Psoas muscle (tissue), 8 donors: ENCODE results near the gene CNTNAP1. TPM values are rescaled to one million over a fixed set of nuclear protein-coding genes. Genes with fewer than 3 reads are reported as not detected.

Experiments used
- ATAC-seq, 4 donors: fragments of 200-7000 bp; cut with Tn5 transposase; one replicate each; pipeline ENCODE4 v1.9.1; 2020; ENCODE audit warnings: moderate library complexity in 3 of 4, mild to moderate bottlenecking in 2 of 4
- DNase-seq, 2 donors: peaks; one replicate each; pipeline ENCODE4 v3.0.0-alpha.2; 2020
- H3K27ac ChIP-seq: fragments of 200-600 bp; one replicate; pipeline ENCODE4 v1.8.0; 2022
- H3K27me3 ChIP-seq, 3 donors: fragments of 200-600 bp in 1 of 3; one replicate each; pipeline versions ENCODE4 v1.6.1 to v1.8.0; 2013 to 2022; ENCODE audit warnings: low read length in 2 of 3, mild to moderate bottlenecking in 2 of 3, moderate library complexity in 1 of 3; ENCODE audit not compliant: insufficient read depth in 3 of 3
- H3K36me3 ChIP-seq, 2 donors: fragments of 200-600 bp in 1 of 2; one replicate each; pipeline versions ENCODE4 v1.6.1 to v1.8.0; 2013 to 2022; ENCODE audit warnings: low read depth in 1 of 2, mild to moderate bottlenecking in 1 of 2, moderate library complexity in 1 of 2; ENCODE audit not compliant: insufficient read depth in 1 of 2
- H3K4me1 ChIP-seq: fragments of 200-600 bp; one replicate; pipeline ENCODE4 v1.8.0; 2022
- H3K4me3 ChIP-seq: fragments of 200-600 bp; one replicate; pipeline ENCODE4 v1.8.0; 2022; ENCODE audit warnings: mild to moderate bottlenecking
- H3K9me3 ChIP-seq: fragments of 200-600 bp; one replicate; pipeline ENCODE4 v1.8.0; 2022
- CTCF ChIP-seq: fragments of 200-600 bp; IDR thresholded peaks from one replicate; pipeline ENCODE4 v1.8.0; 2022; ENCODE audit warnings: antibody characterized with exemption
- WGBS, 3 donors: extraction: QIAGEN DNeasy Blood & Tissue Kit; methylation state at CpG; one replicate each; pipeline versions ENCODE4 v1.1.6 to v1.1.7; 2013; 5-methylcytosine and 5-hydroxymethylcytosine counted together
- intact Hi-C, 2 donors: fragments of 100-400 bp; cut with DNase I; formaldehyde crosslinking; loops; one replicate each; pipeline versions ENCODE4 v1.11.0 to v1.14.2; 2022
- polyA plus RNA-seq, 3 donors: library from polyadenylated mRNA; stranded (reverse); fragments of 200-250 nt; gene quantifications; one replicate each; pipeline ENCODE4 v1.2.3, GENCODE V29; 2013
- total RNA-seq, 4 donors: library from RNA; stranded (reverse); fragmentation: NEBNext Ultra II Directional in 2 of 4; extraction: Animal tissue kit (Norgen Biotek cat#: 25700) in 2 of 4; gene quantifications; one replicate each; pipeline versions ENCODE4 v1.2.1 to v1.2.4, GENCODE V29; 2021 to 2023
- donor health status: healthy with polysubstance abuse.
- donor health status: DM: no; HTN: no; CAD: no; lungs with moderate emphysema.
- donor health status: Bipolar disorder and iron deficiency.
- donor health status: healthy.
- donor health status: DM: yes; HTN: yes; CAD: no.
- donor health status: DM: no; HTN: no; CAD: no.
- donor health status: DM: no; HTN: no; CAD: no.
- donor health status: DM: yes; HTN: yes; CAD: no.

The CNTNAP1 gene
- total and polyA plus RNA-seq, 7 donors = 1.0 to 3.4 (median 2.0) TPM

DNA sequence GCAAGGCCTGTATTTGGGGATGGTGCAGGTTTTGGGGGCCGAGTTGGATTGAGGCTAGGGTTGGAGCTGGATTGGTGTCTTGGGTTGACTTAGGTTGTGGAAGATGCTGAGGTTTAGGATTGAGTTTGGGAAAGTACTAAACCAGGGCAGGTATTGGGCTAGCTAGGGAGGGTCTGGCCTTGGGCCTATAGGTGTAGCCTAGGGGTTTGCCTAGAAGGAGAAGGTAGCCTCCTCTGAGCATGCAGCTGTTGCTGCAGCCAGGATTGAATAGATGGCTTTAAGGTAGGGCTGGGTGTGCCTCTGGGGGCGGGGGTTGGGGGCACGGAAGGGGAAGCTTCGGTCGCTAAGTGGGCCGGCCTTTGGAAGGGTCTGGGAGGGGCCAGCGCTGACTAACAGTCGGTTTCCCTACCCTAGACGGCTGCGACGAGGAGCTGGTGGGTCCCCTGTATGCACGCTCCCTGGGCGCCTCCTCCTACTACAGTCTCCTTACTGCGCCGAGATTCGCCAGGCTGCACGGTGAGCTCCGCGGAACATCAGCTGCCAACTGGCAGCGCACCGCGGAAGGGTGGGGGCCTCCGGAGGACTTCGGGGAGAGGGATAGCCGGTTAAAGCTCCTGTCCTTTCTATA lies 1.2 kb downstream of the CNTNAP1 start:
- Histone ChIP-seq H3K4me1 (peaks cover 44% of the 10 kb centered on the region), H3K27me3 (no peaks in the 10 kb centered on the region), H3K36me3 (peaks cover 0 to 21% of the 10 kb centered on the region in 2 donors), H3K27ac (no peak overlapping the region), H3K9me3 (no peaks in the 10 kb centered on the region), H3K4me3 (peak overlapping the region; percentile 64)
- peak; percentile 13 to 60 (median 34) for ATAC-seq
- TF ChIP-seq CTCF = no peak
- intact Hi-C loops = no loop called here
- DNase-seq = peak in 1 of 2 donors; percentile 80
- WGBS, 3 donors = 2 to 15% (median 8%) methylated on average over 21 to 25 of the region's 25 CpGs

DNA sequence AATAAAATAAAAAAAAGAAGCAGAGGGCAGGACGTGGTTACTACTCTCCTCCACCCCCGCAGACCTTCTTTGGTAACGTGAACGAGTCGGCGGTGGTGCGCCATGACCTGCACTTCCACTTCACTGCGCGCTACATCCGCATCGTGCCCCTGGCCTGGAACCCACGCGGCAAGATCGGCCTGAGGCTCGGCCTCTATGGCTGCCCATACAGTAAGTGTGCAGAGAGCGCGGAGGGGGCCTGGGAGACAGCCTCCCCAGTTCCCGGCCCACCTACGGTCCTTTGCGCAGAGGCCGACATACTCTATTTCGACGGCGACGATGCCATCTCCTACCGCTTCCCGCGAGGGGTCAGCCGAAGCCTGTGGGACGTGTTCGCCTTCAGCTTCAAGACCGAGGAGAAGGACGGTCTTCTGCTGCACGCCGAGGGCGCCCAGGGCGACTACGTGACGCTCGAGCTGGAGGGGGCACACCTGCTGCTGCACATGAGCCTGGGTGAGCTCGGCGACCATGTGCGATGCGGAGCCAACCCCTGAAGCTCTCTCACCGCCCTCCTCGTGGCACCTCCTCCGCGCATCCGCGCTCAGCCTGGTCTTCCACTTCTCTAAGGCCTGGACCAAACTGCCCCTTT lies 2.7 kb downstream of the CNTNAP1 start:
- peaks cover 33% of the 10 kb centered on the region for H3K4me1 ChIP-seq
- H3K27me3 ChIP-seq = no peaks in the 10 kb centered on the region
- ATAC-seq = no peak
- no peak for DNase-seq
- TF ChIP-seq CTCF = no peak
- 80 to 86% (median 85%) methylated on average over 50 of the region's 50 CpGs for WGBS, 3 donors
- no peak overlapping the region for H3K27ac ChIP-seq
- intact Hi-C loops = no loop called here
- no peak overlapping the region for H3K4me3 ChIP-seq
- no peaks in the 10 kb centered on the region for H3K9me3 ChIP-seq
- H3K36me3 ChIP-seq = peaks cover 0 to 25% of the 10 kb centered on the region in 2 donors

DNA sequence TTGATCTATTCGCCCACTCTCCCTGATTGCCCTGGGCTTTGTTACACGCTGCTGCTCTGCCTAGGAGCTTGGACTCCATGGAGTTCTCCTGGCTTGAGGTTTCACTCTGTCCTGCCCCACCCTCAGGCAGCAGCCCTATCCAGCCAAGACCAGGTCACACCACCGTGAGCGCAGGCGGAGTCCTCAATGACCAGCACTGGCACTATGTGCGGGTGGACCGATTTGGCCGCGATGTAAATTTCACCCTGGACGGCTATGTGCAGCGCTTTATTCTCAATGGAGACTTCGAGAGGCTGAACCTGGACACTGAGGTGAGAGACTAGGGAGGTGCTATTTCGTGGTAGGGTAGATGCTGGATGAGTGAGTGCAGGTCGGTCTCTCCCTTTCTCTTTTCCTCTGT lies 3.5 kb downstream of the CNTNAP1 start:
- peaks cover 0 to 29% of the 10 kb centered on the region in 2 donors for H3K36me3 ChIP-seq
- H3K9me3 ChIP-seq = no peaks in the 10 kb centered on the region
- DNase-seq (no peak), ATAC-seq (no peak)
- H3K27me3 ChIP-seq = no peaks in the 10 kb centered on the region
- peaks cover 26% of the 10 kb centered on the region for H3K4me1 ChIP-seq
- no peak overlapping the region for H3K27ac ChIP-seq
- intact Hi-C loops = no loop called here
- no peak for TF ChIP-seq CTCF
- 79 to 81% (median 79%) methylated on average over 14 of the region's 14 CpGs for whole genome bisulfite sequencing, 3 donors
- no peak overlapping the region for H3K4me3 ChIP-seq

DNA sequence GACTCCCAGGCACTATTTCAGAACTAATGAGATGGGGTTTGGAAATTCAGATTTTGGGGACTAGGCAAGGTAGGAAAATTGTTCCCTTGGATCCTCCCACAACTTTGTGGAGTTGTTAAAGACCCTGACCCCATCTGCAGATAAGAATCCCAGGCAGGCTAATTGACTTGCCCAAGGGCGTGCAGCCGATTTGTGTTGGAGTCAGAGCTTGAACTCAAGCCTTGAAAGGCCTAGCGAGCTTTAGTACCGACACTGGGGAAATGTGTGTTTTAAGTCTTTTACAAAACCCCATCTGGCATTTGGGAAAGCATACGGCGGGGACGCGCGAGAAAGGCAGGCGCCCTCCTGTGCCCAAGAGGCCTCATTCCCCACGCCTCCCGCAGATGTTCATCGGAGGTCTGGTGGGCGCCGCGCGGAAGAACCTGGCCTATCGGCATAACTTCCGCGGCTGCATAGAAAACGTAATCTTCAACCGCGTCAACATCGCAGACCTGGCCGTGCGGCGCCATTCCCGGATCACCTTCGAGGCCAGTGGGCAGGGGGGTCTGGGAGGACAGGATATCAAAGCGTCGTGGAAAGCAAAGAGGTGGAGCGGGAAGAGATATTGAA lies 4.3 kb downstream of the CNTNAP1 start:
- H3K27ac ChIP-seq = no peak overlapping the region
- H3K27me3 ChIP-seq = no peaks in the 10 kb centered on the region
- H3K4me3 ChIP-seq = no peak overlapping the region
- WGBS, 3 donors = 80 to 84% (median 80%) methylated on average over 32 of the region's 32 CpGs
- DNase-seq = no peak
- no peaks in the 10 kb centered on the region for H3K9me3 ChIP-seq
- H3K4me1 ChIP-seq = peaks cover 22% of the 10 kb centered on the region
- intact Hi-C loops = no loop called here
- ATAC-seq = no peak
- no peak for TF ChIP-seq CTCF
- H3K36me3 ChIP-seq = peaks cover 0 to 35% of the 10 kb centered on the region in 2 donors
